Tibial nerve (tissue), 4 donors: ENCODE results near the gene SLC45A2. TPM values are rescaled to one million over a fixed set of nuclear protein-coding genes. Genes with fewer than 3 reads are reported as not detected.
A peak's percentile ranks its signal among the peaks of the same experiment; 100 is the strongest.

ENCODE experiments used
- DNase-seq, 2 donors: peaks; one replicate each; pipeline ENCODE4 v3.0.0-alpha.2; 2019; ENCODE audit warnings: low spot score in 2 of 2
- H3K27ac ChIP-seq, 4 donors: fragments of 200-600 bp; sonication (generic) in 3 of 4; one replicate each; pipeline ENCODE4 v1.5.1; 2017 to 2019; ENCODE audit warnings: mild to moderate bottlenecking in 1 of 4
- H3K27me3 ChIP-seq, 2 donors: fragments of 200-600 bp; sonication (generic) in 1 of 2; one replicate each; pipeline versions ENCODE4 v1.5.1 to v1.6.0; 2017 to 2019
- H3K36me3 ChIP-seq, 3 donors: fragments of 200-600 bp; sonication (generic); one replicate each; pipeline ENCODE4 v1.5.1; 2018 to 2019
- H3K4me1 ChIP-seq, 4 donors: fragments of 200-600 bp; sonication (generic) in 3 of 4; one replicate each; pipeline ENCODE4 v1.5.1; 2017 to 2019
- H3K4me3 ChIP-seq, 4 donors: fragments of 200-600 bp; sonication (generic) in 3 of 4; one replicate each; pipeline ENCODE4 v1.5.1; 2017 to 2019; ENCODE audit warnings: mild to moderate bottlenecking in 1 of 4, moderate library complexity in 1 of 4
- H3K9me3 ChIP-seq, 4 donors: fragments of 200-600 bp; sonication (generic) in 3 of 4; one replicate each; pipeline ENCODE4 v1.5.1; 2017 to 2019
- EP300 ChIP-seq, 2 donors: sonication (generic); formaldehyde crosslinking; IDR thresholded peaks; one replicate each; pipeline ENCODE4 v1.6.1; 2017; ENCODE audit warnings: antibody characterized with exemption in 2 of 2, mild to moderate bottlenecking in 1 of 2
- POLR2A ChIP-seq, 2 donors: fragments of 450-650 bp; IDR thresholded peaks; one replicate each; pipeline ENCODE4 v1.6.1; 2017; ENCODE audit warnings: antibody characterized with exemption in 2 of 2, mild to moderate bottlenecking in 2 of 2, moderate library complexity in 2 of 2
- WGBS, 2 donors: methylation state at CpG; one replicate each; pipeline ENCODE4 v1.1.5; 2018; 5-methylcytosine and 5-hydroxymethylcytosine counted together
- total RNA-seq, 4 donors: library from RNA; depleted of rRNA; stranded (reverse); fragments of >200 nt; gene quantifications; one replicate each; pipeline ENCODE4 v1.1.0, GENCODE V29; 2016
- TF ChIP-seq, protein P1 (sequence below), 5 experiments: fragments of 200-600 bp in 3 of 5; fragments of 450-650 bp in 2 of 5; sonication (generic) in 3 of 5; IDR thresholded peaks; one replicate each; pipeline ENCODE4 v1.5.1; 2016 to 2019; ENCODE audit warnings: antibody characterized with exemption in 5 of 5, mild to moderate bottlenecking in 3 of 5, moderate library complexity in 2 of 5

Gene SLC45A2
- total RNA-seq, 4 donors from 2014 or later, result not detected

DNA sequence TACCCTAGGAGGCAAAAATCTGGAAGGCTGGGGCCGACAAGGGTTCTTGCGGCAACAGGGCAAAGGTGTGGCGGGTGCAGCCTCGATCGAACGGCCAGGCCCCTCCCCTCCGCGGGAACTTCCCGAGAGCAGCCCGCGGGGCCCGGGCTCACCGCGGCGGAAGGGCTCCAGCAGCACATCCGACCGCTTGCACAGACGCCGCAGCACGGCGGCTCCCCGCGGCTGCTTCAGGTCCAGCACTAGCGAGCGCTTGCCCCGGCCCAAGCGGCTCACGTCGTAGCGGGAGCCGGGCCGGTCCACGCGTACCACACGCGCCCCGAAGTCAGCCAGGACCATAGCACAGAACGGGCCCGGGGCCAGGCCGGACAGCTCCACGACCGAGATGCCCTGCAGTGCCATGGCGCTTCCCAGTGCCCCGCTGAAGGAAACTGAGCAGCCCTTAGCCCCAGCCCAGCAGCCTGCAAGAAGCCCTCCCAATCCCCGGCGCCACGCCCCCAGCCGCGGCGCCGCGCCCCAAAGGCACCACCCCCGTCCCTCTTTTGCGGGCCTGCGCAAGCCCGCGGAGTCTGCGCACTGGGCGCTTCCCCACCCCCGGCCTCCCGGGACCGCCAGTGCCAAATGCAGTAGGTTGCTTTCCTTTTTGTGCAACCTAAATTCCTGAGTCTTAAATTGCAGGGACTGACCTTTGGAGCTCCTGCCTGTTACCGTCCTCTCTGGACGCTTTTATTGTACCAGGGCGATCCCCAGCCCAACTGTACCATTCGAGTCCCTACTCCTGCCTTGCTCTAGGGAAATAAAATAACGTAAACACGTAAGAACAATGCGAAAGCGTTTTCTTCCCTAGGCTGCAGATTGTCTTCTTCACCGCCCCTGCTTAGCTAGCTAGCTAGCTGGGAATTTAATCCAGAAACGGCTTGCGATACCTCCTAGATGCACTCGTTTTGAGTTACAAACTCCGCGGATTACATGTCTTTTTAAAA lies 23.4 kb upstream of the SLC45A2 start, which contains the start of gene AMACR:
AMACR (minus strand) TSS at position 430 of the 980 bp plus-strand sequence; CDS start at position 399, 31 bp downstream.
- Histone ChIP-seq H3K27ac (peak within 1 kb of the TSS; percentile 79 to 93 (median 88)), H3K9me3 (no peaks in the 10 kb centered on the region), H3K36me3 (peaks cover 0 to 16% (median 0%) of the 10 kb centered on the region in 3 donors), H3K4me1 (peaks cover 0 to 21% (median 8%) of the 10 kb centered on the region in 4 donors), H3K27me3 (no peaks in the 10 kb centered on the region), H3K4me3 (peak within 1 kb of the TSS; percentile 61 to 84 (median 82))
- DNase-seq, result peak; percentile 78 to 80
- peak; percentile 83 to 89 for TF ChIP-seq EP300 (IDR thresholded peaks at IDR 0.05)
- peak; percentile 89 to 90 for TF ChIP-seq POLR2A (IDR thresholded peaks at IDR 0.05)
- TF ChIP-seq, protein P1, sequence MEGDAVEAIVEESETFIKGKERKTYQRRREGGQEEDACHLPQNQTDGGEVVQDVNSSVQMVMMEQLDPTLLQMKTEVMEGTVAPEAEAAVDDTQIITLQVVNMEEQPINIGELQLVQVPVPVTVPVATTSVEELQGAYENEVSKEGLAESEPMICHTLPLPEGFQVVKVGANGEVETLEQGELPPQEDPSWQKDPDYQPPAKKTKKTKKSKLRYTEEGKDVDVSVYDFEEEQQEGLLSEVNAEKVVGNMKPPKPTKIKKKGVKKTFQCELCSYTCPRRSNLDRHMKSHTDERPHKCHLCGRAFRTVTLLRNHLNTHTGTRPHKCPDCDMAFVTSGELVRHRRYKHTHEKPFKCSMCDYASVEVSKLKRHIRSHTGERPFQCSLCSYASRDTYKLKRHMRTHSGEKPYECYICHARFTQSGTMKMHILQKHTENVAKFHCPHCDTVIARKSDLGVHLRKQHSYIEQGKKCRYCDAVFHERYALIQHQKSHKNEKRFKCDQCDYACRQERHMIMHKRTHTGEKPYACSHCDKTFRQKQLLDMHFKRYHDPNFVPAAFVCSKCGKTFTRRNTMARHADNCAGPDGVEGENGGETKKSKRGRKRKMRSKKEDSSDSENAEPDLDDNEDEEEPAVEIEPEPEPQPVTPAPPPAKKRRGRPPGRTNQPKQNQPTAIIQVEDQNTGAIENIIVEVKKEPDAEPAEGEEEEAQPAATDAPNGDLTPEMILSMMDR (IDR thresholded peaks at IDR 0.05), result peak in 1 of 5 experiments; percentile 21
- 0% methylated on average over 45 to 53 of the region's 76 CpGs for WGBS, 2 donors

DNA sequence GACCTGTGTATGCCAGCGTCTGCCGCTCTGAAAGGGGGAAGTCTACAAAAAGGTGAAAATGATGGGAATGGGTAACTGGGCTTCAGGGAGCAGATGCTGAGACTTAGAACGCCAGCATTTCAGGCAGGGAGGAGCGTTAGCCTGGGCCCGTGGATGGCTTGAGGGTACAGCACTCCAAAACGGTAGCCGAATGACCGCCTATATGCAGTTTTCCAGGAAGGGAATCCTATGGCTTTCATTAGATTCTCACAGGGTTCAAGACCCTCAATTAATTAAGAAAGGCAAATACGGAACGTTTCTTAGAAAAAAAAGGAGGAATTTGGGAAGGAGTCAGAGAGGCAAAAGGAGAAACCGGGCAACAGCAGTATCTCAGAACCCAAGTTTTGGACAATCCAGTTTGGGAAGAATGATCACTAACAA lies 22.7 kb upstream of the SLC45A2 start:
- no peak for DNase-seq
- peaks cover 0 to 18% (median 8%) of the 10 kb centered on the region in 4 donors for H3K4me1 ChIP-seq
- peak overlapping the region; percentile 79 to 93 (median 88) for H3K27ac ChIP-seq
- whole genome bisulfite sequencing, 2 donors, result 5 to 6% methylated on average over 11 of the region's 11 CpGs
- H3K27me3 ChIP-seq, result no peaks in the 10 kb centered on the region
- no peaks in the 10 kb centered on the region for H3K9me3 ChIP-seq
- H3K4me3 ChIP-seq, result peak overlapping the region; percentile 61 to 84 (median 82)
- TF ChIP-seq, protein P1 (IDR thresholded peaks at IDR 0.05), result no peak
- no peak for TF ChIP-seq POLR2A (IDR thresholded peaks at IDR 0.05)
- TF ChIP-seq EP300 (IDR thresholded peaks at IDR 0.05), result no peak
- H3K36me3 ChIP-seq, result peaks cover 0 to 23% (median 0%) of the 10 kb centered on the region in 3 donors

DNA sequence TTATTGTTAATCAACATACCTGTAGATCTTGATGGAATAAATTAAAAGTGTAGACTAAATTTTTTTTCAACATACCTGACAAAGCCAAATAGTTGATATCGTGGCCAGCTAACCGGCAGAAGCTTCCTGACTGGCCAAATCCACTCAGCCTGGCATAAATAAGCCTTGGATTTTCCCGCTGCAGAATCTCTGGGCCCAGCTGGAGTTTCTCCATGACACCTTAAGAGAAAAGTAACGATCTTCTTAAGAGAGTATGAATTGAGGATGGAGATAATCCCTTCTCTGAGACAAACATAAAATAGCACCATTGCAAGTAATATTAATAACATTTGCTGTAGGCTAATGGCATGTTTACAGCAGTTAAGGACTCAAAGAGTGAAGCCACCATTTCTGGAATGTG lies 21.2 kb upstream of the SLC45A2 start:
- Histone ChIP-seq H3K27me3 (no peaks in the 10 kb centered on the region), H3K27ac (no peak overlapping the region), H3K4me3 (no peak overlapping the region), H3K4me1 (peaks cover 0 to 18% (median 8%) of the 10 kb centered on the region in 4 donors), H3K9me3 (no peaks in the 10 kb centered on the region), H3K36me3 (peaks cover 0 to 29% (median 0%) of the 10 kb centered on the region in 3 donors)
- DNase-seq, result no peak
- TF ChIP-seq, protein P1 (IDR thresholded peaks at IDR 0.05), result no peak
- TF ChIP-seq POLR2A (IDR thresholded peaks at IDR 0.05) (no peak), EP300 (IDR thresholded peaks at IDR 0.05) (no peak)
- 95 to 97% methylated on average over 4 of the region's 4 CpGs for whole genome bisulfite sequencing, 2 donors

DNA sequence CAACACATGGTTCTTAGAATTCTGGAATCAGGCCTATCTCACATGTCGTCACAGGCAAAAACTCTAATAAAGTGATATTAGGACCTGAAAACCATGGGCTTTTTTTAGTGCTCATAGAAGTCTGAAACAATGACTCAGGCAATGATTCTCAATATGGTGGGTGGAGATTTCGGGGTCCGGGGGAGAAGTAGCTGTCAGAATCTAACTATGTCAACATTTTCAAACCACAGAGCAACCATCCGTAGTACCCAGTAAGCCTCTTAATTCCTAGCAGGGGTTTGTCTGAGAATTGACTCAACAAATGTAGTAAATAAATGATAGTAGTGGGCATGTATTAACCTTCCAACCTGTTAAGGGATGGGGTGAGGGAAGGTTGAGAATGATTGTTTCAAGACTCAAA lies 20.7 kb upstream of the SLC45A2 start:
- no peak for DNase-seq
- TF ChIP-seq EP300 (IDR thresholded peaks at IDR 0.05), result no peak
- TF ChIP-seq, protein P1 (IDR thresholded peaks at IDR 0.05), result no peak
- no peak for TF ChIP-seq POLR2A (IDR thresholded peaks at IDR 0.05)
- Histone ChIP-seq H3K27ac (no peak overlapping the region), H3K4me3 (no peak overlapping the region), H3K27me3 (no peaks in the 10 kb centered on the region), H3K9me3 (no peaks in the 10 kb centered on the region), H3K36me3 (peaks cover 0 to 34% (median 0%) of the 10 kb centered on the region in 3 donors), H3K4me1 (peaks cover 0 to 18% (median 8%) of the 10 kb centered on the region in 4 donors)
- 93 to 95% methylated on average over 4 of the region's 4 CpGs for WGBS, 2 donors

DNA sequence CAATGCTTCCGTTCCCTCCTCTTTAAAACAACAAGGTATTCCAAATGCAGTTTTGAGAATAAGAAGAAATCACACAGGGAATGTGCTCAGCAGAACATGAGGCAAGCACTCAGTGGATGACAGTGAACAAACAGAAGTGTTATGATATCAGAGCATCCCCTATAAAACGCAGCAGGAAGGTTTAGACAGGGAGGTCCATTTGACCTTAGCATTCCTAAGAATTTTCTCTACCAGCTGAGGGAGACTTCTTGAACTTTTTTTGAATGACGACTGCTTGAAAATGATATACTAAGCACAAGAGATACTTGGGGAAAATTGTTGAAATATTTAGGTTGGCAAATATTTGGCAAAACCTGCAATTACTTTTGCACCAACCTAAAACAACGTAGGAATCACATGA lies 19.4 kb upstream of the SLC45A2 start:
- DNase-seq, result no peak
- no peaks in the 10 kb centered on the region for H3K9me3 ChIP-seq
- TF ChIP-seq EP300 (IDR thresholded peaks at IDR 0.05), result no peak
- no peak for TF ChIP-seq POLR2A (IDR thresholded peaks at IDR 0.05)
- TF ChIP-seq, protein P1 (IDR thresholded peaks at IDR 0.05), result no peak
- WGBS, 2 donors, result 73 to 79% methylated on average over 4 of the region's 4 CpGs
- H3K4me1 ChIP-seq, result peaks cover 0 to 14% (median 8%) of the 10 kb centered on the region in 4 donors
- no peak overlapping the region for H3K4me3 ChIP-seq
- peaks cover 0 to 34% (median 0%) of the 10 kb centered on the region in 3 donors for H3K36me3 ChIP-seq
- no peak overlapping the region for H3K27ac ChIP-seq
- no peaks in the 10 kb centered on the region for H3K27me3 ChIP-seq
